HG03139 (cell line): ENCODE results near the gene AMPH.
"Not testable (repeated sequence)": the region's sequence is repeated elsewhere in the genome, so short reads cannot be mapped to it uniquely, and the experiment has no call there.

ENCODE experiments used
- ATAC-seq: cut with Tn5 transposase; IDR thresholded peaks from one replicate; pipeline ENCODE4 v1.9.1; 2021; ENCODE audit not compliant: unreplicated experiment

Gene AMPH

GRCh38 chr7:38354271-38354851 is 276.8 kb downstream of the AMPH start:
- not testable (repeated sequence) for ATAC-seq

GRCh38 chr7:38353431-38353881 is 277.7 kb downstream of the AMPH start:
- ATAC-seq = not testable (repeated sequence)

DNA sequence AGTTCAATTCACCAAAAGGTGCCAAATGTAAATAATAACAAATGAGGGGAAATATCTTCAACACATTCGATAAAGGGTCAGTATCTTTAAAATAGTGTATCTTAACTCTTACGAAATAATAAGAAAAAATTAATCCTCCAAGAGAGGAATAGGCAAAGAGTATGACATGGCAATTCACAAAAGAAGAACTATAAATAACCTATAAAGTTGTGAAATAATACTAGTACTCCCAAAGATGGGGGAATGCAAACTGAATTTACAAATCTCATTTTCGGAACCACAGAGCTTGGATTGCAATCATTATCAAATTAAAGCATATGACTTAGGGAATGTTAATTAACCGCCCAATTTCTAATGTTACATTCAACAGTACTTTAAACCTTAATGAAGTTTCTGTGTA is 279.6 kb downstream of the AMPH start:
- ATAC-seq = no peak

- ATAC-seq = not testable (repeated sequence)
Observed at GRCh38 chr7:38350777-38351176, 280.4 kb downstream of the AMPH start.

DNA sequence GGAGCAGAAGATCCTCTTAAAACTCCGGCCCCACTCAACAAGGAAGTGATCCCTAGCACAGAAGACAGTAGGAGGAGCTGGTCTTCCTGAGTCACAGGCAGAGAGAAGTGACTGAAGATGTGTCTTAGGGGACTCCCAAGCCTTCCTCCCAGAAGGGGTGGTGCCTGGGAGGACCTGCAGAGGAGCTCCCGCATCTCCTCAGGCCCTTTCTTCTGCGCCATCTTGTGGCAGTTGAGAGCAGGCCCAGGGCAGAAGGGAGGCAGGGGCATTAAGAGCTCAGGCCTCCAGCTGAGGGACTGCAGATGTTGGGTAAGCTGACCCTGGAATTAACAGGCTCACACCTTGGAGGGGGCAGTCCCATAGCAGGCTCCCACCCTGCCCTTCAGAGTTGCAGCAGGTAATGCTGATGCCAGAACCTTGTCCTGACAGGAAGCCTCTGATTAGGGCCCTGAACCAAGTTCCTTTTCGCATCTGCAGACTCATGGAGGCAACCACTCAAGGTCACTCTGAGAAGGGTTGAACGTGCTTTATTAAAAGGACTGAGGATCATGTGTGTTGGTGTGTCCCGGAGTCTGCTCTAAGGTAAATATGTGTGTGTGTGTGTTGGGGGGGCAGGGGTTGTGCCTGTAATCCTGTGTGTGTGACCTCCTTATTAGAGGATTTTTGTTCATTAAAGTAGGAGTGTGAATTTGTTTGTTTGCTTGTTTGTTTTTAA is 281.1 kb downstream of the AMPH start:
- peak; percentile 68 for ATAC-seq

DNA sequence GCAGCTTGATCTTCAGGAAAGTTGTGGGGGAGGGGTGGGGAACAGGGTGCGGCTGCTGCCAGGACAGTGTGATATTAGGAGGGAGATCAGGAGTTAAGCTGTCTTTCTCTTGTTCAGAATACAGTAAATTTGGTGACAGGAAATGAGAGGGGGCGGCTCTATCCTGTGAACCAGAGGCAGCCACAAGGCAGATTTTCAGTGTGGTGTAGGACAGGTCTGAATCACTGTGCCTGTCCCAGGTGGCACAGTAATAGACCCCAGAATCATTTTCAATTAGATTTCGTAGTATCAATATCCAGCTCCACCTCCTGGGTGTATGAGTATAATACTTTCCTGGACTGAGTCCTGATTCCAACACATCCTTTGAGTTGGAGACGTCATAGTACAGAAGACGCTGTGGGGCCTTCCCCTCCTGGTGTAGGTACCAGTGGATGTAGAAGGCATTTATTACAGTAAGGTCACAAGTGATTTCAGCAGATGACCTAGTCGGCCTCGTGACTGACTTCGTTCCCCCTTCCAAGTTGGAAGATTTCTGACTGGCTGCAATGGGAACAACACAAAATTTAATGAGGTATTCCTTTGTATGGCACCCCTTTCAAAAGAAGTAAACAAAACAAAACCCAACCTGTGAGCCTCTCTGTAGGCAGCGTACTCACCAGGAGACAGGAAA is 281.9 kb downstream of the AMPH start:
- ATAC-seq = not testable (repeated sequence)

GRCh38 chr7:38345299-38346172 is 285.6 kb downstream of the AMPH start:
- ATAC-seq = peak; percentile 41

- peak; percentile 32 for ATAC-seq
Observed at GRCh38 chr7:38344741-38345140, 286.4 kb downstream of the AMPH start.

DNA sequence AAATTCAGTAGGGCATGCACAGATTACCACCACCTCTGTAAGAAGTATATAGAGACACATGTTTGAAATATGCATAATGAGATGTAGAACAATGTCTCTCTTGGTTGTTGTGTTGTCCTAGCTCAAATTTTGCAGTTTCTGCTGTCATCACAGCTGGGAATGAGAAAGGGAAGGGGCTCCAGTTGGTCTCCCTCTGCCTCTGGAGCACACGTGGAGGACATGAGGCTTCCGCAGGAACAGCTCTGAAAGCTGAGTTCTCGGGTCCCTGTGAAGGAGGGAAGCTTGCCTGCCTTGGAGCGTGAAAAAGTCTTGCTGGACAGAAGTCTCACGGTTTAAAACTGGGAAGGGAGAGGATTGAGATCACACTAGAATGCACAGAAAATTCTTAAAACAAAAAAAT is 289.0 kb downstream of the AMPH start:
- not testable (repeated sequence) for ATAC-seq

DNA sequence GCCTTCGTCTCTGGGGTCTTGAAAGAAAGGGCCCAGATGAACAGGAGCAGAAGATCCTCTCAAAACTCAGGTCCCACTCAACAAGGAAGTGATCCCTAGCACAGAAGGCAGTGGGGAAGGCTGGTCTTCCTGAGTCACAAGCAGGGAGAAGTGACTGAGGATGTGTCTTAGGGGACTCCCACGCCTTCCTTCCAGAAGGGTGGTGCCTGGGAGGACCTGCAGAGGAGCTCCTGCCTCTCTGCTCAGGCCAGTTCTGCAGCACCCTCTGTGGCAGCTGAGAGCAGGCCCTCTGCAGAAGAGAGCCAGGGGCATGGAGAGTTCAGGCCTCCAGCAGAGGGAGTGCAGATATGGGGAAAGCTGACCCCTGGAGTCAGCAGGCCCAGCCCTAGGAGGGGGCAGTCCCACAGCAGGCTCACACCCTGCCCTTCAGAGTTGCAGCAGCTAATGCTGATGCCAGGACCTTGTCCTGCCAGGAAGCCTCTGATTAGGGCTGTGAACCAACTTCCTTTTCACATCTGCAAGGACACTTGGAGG is 289.9 kb downstream of the AMPH start:
- not testable (repeated sequence) for ATAC-seq

- ATAC-seq = no peak
Observed at GRCh38 chr7:38339953-38340819, 291.0 kb downstream of the AMPH start.

GRCh38 chr7:38336148-38336515 is 295.0 kb downstream of the AMPH start:
- not testable (repeated sequence) for ATAC-seq

GRCh38 chr7:38335492-38336147 is 295.6 kb downstream of the AMPH start:
- peak; percentile 97 for ATAC-seq

DNA sequence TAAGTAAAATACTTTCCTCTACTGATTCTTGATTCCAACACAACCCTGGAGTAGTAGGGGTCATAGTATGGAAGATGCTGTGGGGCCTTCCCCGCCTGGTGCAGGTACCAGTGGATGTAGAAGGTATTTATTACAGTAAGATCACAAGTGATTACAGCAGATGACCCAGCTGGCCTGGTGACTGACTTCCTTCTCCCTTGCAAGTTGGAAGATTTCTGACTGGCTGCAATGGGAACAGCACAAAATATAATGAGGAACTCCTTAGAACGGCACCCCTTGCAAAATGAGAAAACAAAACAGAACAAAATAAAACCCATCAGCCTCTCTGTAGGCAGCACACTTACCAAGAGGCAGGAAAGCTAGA is 296.1 kb downstream of the AMPH start:
- ATAC-seq = no peak

DNA sequence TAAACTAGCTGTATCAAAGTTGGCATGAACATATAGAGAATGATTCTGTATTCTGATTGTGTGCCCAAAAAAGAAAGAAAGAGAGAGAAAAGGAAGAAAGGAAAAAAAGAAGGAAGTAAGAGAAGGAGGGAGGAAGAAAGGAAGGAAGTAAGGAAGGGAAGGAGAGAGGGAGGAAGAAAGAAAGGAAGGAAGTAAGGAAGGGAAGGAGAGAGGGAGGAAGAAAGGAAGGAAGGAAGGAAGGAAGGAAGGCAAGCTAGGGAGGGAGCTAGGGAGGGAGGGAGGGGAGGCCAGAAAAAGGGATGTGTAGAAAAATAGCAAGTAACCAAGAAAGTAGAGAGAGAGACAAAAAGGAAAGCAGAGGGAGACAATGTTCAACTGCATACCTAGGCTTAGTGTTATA is 297.0 kb downstream of the AMPH start:
- no peak for ATAC-seq
